GM10847 (cell line): ENCODE data around the gene TCF3.

Source experiments
- POLR2A ChIP-seq: IDR thresholded peaks from 2 replicates; pipeline ENCODE4 v1.6.1; 2011; ENCODE audit not compliant: insufficient read length; ENCODE audit errors: extremely low read depth

The TCF3 gene

GRCh38 chr19:1575323-1576241, 76.8 kb downstream of the TCF3 start:
- no peak for TF ChIP-seq POLR2A

- TF ChIP-seq POLR2A = no peak
These were observed 77.9 kb downstream of the TCF3 start for GRCh38 chr19:1574354-1575136.

GRCh38 chr19:1572795-1573194, 79.6 kb downstream of the TCF3 start:
- TF ChIP-seq POLR2A = no peak

- no peak for TF ChIP-seq POLR2A
These were observed 81.1 kb downstream of the TCF3 start for GRCh38 chr19:1571358-1571757.

- no peak for TF ChIP-seq POLR2A
These were observed 81.6 kb downstream of the TCF3 start for GRCh38 chr19:1570836-1571235.

GRCh38 chr19:1569997-1570396, 82.4 kb downstream of the TCF3 start:
- TF ChIP-seq POLR2A = no peak

- TF ChIP-seq POLR2A = no peak
These were observed 83.9 kb downstream of the TCF3 start, which contains the start of gene MEX3D for GRCh38 chr19:1568320-1569019. TSS of gene MEX3D (minus strand) at chr19:1568325. CDS start at chr19:1568058, 267 bp downstream.

- no peak for TF ChIP-seq POLR2A
These were observed 84.6 kb downstream of the TCF3 start for GRCh38 chr19:1567848-1568227.

GRCh38 chr19:1567116-1567847, 85.1 kb downstream of the TCF3 start:
- TF ChIP-seq POLR2A = no peak

GRCh38 chr19:1566392-1567115, 85.9 kb downstream of the TCF3 start:
- TF ChIP-seq POLR2A = no peak

- no peak for TF ChIP-seq POLR2A
These were observed 89.2 kb downstream of the TCF3 start for GRCh38 chr19:1563251-1563650.

GRCh38 chr19:1561236-1561842, 91.1 kb downstream of the TCF3 start:
- TF ChIP-seq POLR2A = no peak

GRCh38 chr19:1560286-1560882, 92.0 kb downstream of the TCF3 start:
- TF ChIP-seq POLR2A = no peak
